Esophagus muscularis mucosa (tissue), 3 donors: Measurements from ENCODE around the gene RTN4.

ENCODE experiments used
- CTCF ChIP-seq, 3 experiments: fragments of 200-600 bp in 2 of 3; fragments of 450-650 bp in 1 of 3; sonication (generic) in 2 of 3; IDR thresholded peaks; one replicate each; pipeline ENCODE4 v1.5.1; 2017 to 2019; ENCODE audit warnings: antibody characterized with exemption in 3 of 3, mild to moderate bottlenecking in 2 of 3, moderate library complexity in 1 of 3
- POLR2A ChIP-seq: fragments of 450-650 bp; IDR thresholded peaks from one replicate; pipeline ENCODE4 v1.6.1; 2017; ENCODE audit warnings: antibody characterized with exemption, moderate library complexity, mild to moderate bottlenecking, low read depth
- POLR2AphosphoS5 ChIP-seq, 2 donors: sonication (generic); formaldehyde crosslinking; IDR thresholded peaks; one replicate each; pipeline ENCODE4 v1.6.1; 2017; ENCODE audit warnings: antibody characterized with exemption in 2 of 2

DNA sequence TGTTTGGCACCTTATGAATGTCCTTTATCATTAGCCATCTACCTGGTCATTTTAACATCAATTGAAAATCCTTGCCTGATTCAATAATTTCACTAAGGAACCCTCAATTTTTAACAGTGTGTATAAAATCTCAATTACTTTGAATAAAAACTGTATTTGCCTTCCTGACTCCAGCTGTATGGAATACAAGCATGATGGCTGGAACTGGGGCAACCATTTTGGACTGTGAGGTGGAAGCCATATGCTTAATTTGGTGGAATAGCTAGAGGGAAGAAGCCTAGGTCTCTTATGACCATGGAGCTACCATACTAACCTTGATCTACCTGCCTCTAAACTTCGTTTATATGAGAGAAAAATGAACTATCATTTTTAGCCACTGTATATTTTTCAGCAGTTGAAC, 12.5 kb upstream of the RTN4 start:
- TF ChIP-seq CTCF (IDR thresholded peaks at IDR 0.05) (no peak), POLR2A (no peak), POLR2AphosphoS5 (IDR thresholded peaks at IDR 0.05) (no peak)
